Measurements from ENCODE around the gene MYLK2. TPM values are rescaled to one million over a fixed set of nuclear protein-coding genes. Genes with fewer than 3 reads are reported as not detected.

Gene MYLK2
- polyA plus RNA-seq, 1 donor (not counting 4 experiments of a cell fraction or from before 2014, with no cell fraction given), result 0.05 TPM

- Histone ChIP-seq H3K4me3 (ENCODE audit: control insufficient read depth in 2 of 3, extremely low read depth in 1 of 3, insufficient read depth in 2 of 3, low read depth in 1 of 3, low read length in 3 of 3) (no peak overlapping the region), H3K27ac (ENCODE audit: control insufficient read depth, insufficient read depth, low read length) (no peak overlapping the region), H3K79me2 (ENCODE audit: control insufficient read depth, insufficient read depth, low read length) (no peaks in the 10 kb centered on the region), H3K9me3 (ENCODE audit: control insufficient read depth, low read depth, low read length) (no peaks in the 10 kb centered on the region), H3K9me1 (ENCODE audit: control insufficient read depth, extremely low read depth, insufficient read depth, low read length) (no peaks in the 10 kb centered on the region), H4K20me1 (ENCODE audit: control insufficient read depth, extremely low read depth, insufficient read depth, low read length) (no peaks in the 10 kb centered on the region), H3K4me1 (ENCODE audit: control insufficient read depth, extremely low read depth, insufficient read depth, low read length) (no peaks in the 10 kb centered on the region), H3K4me2 (ENCODE audit: control insufficient read depth, extremely low read depth, insufficient read depth, low read depth, low read length) (no peak overlapping the region), H2AFZ (ENCODE audit: control insufficient read depth, low read length) (no peak overlapping the region), H3K36me3 (ENCODE audit: control insufficient read depth in 2 of 2, extremely low read depth in 1 of 2, insufficient read depth in 2 of 2, low read length in 2 of 2) (no peaks in the 10 kb centered on the region), H3K27me3 (ENCODE audit: control insufficient read depth, extremely low read depth, insufficient read depth, low read length) (peaks cover 4% of the 10 kb centered on the region), H3K9ac (ENCODE audit: control insufficient read depth, extremely low read depth, insufficient read depth, low read length) (no peak overlapping the region)
- dilution Hi-C loops (cut with MboI; ENCODE audit: extremely low pct_ligation_motif_present, low sequenced_read_pairs), result no loop called here
- TF ChIP-seq EZH2 (IDR thresholded peaks at IDR 0.05; ENCODE audit: low read length) (no peak), CTCF (optimal IDR thresholded peaks at IDR 0.05 in 1 of 3, IDR thresholded peaks at IDR 0.05 in 1 of 3, conservative IDR thresholded peaks at IDR 0.05 in 1 of 3; ENCODE audit: extremely low read depth in 1 of 3, insufficient read depth in 2 of 3, low read length in 3 of 3) (no peak)
- DNase-seq (ENCODE audit: low read depth, low spot score) (no peak), FAIRE-seq (no peak)
Observed at GRCh38 chr20:31818376-31818908, 714 bp upstream of the MYLK2 start.

- Histone ChIP-seq H4K20me1 (ENCODE audit: control insufficient read depth, extremely low read depth, insufficient read depth, low read length) (no peaks in the 10 kb centered on the region), H3K4me1 (ENCODE audit: control insufficient read depth, extremely low read depth, insufficient read depth, low read length) (no peaks in the 10 kb centered on the region), H3K9me3 (ENCODE audit: control insufficient read depth, low read depth, low read length) (no peaks in the 10 kb centered on the region), H3K9me1 (ENCODE audit: control insufficient read depth, extremely low read depth, insufficient read depth, low read length) (no peaks in the 10 kb centered on the region), H3K4me3 (ENCODE audit: control insufficient read depth in 2 of 3, extremely low read depth in 1 of 3, insufficient read depth in 2 of 3, low read depth in 1 of 3, low read length in 3 of 3) (no peak overlapping the region), H3K4me2 (ENCODE audit: control insufficient read depth, extremely low read depth, insufficient read depth, low read depth, low read length) (no peak overlapping the region), H3K36me3 (ENCODE audit: control insufficient read depth in 2 of 2, extremely low read depth in 1 of 2, insufficient read depth in 2 of 2, low read length in 2 of 2) (no peaks in the 10 kb centered on the region), H3K9ac (ENCODE audit: control insufficient read depth, extremely low read depth, insufficient read depth, low read length) (no peak overlapping the region), H3K27me3 (ENCODE audit: control insufficient read depth, extremely low read depth, insufficient read depth, low read length) (peaks cover 4% of the 10 kb centered on the region), H3K27ac (ENCODE audit: control insufficient read depth, insufficient read depth, low read length) (no peak overlapping the region), H3K79me2 (ENCODE audit: control insufficient read depth, insufficient read depth, low read length) (no peaks in the 10 kb centered on the region), H2AFZ (ENCODE audit: control insufficient read depth, low read length) (no peak overlapping the region)
- TF ChIP-seq EZH2 (IDR thresholded peaks at IDR 0.05; ENCODE audit: low read length), result no peak
- TF ChIP-seq CTCF (optimal IDR thresholded peaks at IDR 0.05 in 1 of 3, IDR thresholded peaks at IDR 0.05 in 1 of 3, conservative IDR thresholded peaks at IDR 0.05 in 1 of 3; ENCODE audit: extremely low read depth in 1 of 3, insufficient read depth in 2 of 3, low read length in 3 of 3), result no peak
- FAIRE-seq (no peak), DNase-seq (ENCODE audit: low read depth, low spot score) (no peak)
- dilution Hi-C loops (cut with MboI; ENCODE audit: extremely low pct_ligation_motif_present, low sequenced_read_pairs), result no loop called here
Observed at GRCh38 chr20:31820228-31820627, 1.1 kb downstream of the MYLK2 start.

Data from keratinocyte (primary cell).